Islet precursor cell (in vitro differentiated cells): ENCODE data around the gene NFYA.

ENCODE experiments used
- DNase-seq: peaks from one replicate; pipeline ENCODE4 v3.0.0-alpha.2; 2018

NFYA gene

DNA sequence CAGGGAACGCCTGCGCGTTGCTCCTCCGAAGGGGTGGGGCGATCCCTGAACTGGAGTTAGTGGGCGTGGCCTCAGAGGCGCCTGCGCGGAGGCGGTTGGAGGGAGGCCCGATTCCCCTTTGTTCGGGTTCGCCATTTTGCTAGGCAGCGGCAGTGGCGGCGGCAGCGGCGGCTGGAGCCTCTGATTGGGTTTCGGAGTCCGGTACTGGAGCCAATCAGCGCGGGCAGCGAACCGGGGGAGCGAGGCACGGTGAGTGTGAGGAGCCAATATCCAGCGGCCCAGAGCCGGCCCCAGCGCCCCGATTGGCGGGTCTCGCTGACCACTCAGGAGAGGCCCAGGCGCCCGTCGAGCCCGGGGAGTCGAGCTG, at the start of gene NFYA:
Gene NFYA (plus strand): TSS at position 139 of the 367 bp plus-strand sequence. CDS start 6,116 bp downstream, outside the sequence.
- DNase-seq = no peak

DNA sequence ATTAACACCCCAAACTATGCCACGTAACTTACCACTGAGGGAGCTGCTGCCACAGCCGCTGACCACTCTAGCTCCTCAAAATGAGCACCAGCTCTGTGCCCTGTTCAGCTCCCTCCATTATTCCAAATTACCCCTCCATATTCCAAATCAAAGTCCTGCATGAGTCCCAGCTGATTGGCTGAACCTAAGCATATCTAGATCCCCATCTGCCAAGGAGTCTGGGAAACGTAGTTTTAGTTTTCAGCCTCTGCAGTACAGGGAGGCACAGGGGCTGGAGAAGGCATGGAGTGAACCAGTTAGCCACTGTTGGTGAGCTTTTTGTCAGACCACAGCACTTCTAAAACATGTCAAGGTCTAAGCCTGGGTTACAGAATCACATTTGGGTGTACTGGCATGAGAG, 49.7 kb upstream of the NFYA start:
- no peak for DNase-seq

DNA sequence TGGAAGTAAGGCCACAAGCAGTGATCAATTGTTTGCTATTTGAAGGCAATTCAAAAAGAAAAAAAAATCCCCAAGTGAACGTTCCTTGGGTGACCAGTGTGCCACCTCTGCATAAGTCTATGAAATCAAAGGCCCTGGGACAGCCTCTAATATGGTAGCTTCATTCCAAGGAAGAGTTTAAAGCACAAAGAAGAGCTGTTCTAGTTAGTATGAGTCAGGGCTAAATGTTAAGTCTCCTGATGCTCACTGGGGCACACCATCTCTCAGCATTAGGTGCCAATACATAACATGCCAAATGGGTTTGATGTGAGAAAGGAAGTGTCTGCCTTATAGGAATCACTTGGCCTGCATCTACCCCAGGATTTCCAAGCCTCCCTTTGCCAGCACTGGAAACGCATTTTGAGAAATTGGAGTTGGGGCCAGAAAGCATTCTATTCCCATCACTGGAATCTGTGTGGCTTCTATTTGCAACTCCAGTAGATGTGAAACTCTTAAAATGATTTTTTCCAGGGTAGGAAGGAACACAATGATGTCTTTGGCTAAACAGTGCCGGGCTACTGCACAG, 46.7 kb upstream of the NFYA start:
- no peak for DNase-seq

DNA sequence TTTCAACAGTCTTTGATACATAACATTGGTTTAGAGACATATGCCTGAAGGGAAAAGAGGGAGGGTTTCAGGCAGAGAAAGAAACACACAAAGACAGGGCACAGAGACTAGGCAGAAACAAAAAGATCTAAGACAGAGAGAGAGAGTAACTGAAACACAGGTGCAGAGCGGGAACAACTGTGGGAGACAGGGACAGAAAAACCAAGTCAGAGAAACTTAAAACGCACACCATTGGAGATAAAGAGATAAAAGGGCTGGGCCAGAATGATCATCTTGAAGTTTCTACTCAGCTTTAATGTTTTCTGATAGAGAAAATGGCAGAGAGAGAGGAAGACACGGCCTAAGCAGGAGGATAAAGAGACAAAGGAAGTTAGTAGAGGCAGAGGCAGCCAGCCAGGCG, 45.5 kb upstream of the NFYA start:
- no peak for DNase-seq

DNA sequence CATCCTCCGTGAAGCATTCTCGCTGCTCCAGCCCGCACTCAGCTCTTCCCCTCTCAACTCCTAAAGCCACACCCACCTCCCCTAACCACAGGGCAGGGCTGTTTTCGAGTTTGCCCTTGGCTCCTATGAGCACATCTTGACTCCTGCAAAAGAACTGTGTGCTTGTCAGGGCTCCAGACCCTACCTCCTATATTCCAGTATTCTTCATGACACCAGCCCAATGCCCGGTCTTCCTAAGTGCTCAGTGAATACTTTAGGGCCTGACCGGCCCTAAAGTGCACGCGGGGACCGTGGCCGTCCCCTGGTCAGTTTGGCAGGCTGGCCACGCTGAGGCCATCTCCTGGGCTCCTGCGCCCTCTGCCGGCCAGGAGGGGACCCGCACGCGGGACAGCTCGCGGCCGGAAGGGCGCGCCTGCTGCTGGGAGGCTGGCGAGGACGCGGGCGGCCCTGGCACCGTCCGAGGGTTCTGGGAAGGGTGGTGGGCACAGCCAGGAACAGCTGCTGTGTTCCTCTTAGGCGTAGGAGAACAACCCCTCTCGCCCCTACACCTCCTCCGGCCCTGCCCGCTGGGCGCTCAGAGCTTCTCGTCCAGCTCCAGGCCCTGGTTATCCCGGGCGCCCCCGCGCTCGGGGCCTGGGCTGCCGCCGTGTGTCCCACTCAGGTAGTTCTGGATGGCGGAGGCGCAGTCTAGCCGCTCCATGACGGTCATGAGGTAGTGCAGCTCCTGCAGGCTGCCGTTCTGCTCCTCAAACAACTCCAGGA, 44.8 kb upstream of the NFYA start:
- DNase-seq = peak; percentile 93

DNA sequence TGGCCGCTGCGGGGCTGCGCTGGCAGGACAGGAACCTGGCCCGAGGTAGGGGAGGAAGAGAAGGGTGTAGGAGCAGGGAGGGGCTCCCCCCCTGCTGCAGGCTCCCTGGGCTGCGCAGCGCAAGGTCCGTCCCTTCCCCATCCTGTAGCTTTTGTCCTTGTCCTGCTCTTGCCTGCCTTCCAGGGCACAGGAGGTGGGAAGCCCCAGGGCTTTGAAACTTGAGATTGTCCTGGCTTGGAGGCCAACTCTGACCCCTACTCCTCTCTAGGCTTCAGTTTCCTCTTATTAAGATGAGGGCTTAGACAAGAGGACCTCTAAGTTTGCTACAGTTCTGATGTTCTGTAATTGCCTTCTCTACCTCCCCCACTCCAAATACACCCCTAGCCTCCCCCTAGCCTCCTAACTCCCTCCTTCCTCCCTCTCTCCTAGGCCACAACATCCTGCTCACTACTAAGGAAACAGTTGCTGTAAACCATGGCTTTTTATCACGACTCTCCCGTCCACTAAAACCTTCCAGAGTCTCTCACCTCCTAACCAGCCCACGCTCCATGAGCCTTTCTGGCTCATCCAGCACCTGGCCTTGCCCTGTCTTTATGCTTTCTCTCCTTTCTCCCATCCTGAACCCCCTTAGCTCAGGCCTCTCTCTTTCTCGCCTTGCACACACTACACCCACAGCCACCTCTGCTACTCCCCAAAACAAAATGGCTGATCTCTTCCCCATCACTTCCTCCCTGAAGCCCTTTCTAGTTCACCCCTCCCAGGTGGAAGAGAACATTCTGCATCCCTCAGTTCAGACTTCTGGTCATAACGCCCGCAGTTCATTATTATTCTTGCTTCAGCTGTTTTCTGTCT, 44.0 kb upstream of the NFYA start:
- no peak for DNase-seq

DNA sequence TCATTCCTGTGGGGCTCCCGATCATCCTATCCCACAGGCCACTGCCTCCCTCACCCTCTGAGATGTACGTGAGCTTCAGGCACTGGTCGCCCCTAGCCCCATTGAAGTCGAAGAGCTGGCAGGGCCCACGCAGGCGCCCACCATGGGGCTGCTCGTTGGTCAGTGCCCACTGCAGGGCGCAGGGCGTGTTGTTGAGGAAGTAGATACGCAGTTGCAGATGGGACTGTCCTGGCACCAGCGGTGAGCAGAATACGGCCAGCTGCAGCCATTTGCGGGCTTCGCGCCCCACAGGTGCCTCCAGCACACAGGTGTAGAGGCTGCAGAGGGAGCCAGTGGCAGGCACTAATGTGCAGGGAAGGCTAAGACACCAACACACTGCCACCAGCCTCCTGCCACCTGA, 39.9 kb upstream of the NFYA start:
- DNase-seq = no peak

DNA sequence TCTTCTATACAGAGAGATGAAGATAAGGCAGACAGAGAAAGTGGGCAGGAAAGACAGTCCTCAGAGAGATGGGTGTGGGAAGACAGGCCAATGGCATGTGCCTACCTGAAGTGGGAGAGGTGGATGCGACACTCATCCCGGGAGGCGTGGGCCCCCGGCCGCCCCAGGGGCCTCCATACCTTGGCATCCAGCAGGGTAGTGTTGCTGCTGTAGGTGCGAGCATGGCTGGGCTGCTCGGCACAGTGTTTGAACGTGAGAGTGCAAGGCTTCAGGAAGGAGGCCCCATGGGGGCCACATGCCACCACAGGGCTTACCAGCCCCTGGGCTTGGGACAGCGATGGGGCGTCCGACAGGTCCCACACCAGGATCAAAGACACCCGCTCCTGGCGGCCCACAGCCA, 39.0 kb upstream of the NFYA start:
- DNase-seq = no peak

DNA sequence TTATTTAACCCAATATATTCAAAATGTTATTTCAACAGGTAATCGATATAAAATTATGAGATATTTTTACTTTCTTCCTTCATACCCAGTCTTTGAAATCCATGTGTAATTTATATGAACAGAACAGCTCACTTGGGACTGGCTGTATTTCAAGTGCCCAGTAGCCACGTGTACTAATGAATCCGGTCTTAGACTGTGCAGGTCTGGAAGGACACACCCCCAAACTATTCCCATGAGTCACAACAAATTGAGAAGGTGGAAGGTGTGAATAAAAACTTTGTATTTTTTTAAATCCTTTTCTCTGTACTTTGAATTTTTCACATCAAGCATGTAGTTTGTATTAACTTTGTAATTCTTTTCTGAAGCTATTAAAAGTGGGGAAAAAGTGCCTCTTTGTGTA, 36.6 kb upstream of the NFYA start:
- DNase-seq = no peak

DNA sequence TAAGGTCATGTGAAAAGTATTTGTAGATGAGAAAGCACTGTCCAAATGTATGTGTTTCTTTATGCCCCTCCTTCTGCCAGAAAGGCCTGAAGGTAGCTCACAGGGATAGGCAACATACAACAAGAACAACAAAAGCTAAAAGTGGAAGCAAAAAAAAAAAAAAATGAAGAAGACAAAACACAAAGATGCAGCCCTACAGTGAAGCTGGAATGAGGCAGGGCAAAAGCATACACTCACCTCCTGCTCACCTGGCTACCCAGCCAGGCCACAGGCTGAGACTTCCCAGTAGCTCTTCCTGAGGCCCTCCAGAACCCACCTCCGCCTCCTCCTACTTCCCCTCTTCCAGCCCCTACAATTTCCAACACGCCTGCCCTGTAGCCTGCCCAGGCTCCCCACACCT, 36.2 kb upstream of the NFYA start:
- no peak for DNase-seq

DNA sequence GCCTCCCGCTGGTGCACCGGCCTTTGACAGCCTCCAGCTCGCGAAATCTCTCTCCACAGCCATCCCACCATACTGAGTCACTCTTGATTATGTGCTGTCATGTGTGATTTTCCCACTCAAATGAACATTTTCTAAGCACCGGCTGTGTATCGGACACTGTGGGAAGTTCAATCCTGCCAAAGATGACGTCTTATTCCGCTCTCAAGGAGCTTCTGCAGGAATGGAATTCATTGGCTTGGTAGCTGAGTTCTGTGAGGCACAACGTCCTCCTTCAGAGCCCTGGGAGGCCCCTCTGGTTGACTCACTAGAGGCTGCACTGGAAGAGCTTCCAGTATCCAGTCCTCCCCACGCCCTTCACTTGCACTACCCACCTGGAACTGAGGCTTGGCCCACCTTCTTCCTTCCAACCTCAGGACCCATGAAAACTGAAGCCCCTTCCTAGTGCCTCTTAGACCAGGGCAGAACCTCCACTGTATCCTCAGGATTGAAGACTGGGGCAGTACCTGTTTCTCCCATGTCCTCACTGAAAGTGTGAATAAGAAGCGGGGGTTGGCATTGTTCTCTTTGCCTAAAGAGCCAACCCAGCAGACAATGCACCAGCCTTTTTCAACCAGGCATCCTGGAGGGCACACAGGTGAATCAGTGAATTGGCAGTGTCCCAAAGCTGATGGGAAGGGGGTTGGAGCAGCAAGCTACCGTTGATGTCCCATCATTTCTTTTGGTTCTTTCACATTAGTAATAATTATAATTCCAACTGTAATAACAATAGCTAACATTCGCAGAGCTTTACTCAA, 35.5 kb upstream of the NFYA start:
- no peak for DNase-seq

DNA sequence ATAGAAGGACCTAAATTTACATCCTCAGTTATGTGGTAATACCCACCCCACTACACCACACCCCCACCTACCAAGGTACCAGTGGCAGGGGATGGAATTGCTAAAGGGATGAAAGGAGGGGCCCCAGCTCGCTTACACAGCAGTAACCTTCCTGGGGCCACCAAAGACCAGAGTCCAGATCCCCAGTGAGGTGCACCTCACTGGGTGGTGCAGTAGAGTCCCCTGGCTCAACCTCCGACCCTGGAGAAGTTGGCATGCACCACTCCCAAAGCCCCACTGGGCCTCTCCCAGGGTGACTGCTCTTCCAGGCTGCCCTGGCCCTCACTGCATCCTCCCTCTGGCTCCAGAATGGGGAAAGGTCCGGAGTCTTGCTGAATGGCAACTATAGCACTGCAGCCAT, 34.6 kb upstream of the NFYA start:
- DNase-seq = no peak

DNA sequence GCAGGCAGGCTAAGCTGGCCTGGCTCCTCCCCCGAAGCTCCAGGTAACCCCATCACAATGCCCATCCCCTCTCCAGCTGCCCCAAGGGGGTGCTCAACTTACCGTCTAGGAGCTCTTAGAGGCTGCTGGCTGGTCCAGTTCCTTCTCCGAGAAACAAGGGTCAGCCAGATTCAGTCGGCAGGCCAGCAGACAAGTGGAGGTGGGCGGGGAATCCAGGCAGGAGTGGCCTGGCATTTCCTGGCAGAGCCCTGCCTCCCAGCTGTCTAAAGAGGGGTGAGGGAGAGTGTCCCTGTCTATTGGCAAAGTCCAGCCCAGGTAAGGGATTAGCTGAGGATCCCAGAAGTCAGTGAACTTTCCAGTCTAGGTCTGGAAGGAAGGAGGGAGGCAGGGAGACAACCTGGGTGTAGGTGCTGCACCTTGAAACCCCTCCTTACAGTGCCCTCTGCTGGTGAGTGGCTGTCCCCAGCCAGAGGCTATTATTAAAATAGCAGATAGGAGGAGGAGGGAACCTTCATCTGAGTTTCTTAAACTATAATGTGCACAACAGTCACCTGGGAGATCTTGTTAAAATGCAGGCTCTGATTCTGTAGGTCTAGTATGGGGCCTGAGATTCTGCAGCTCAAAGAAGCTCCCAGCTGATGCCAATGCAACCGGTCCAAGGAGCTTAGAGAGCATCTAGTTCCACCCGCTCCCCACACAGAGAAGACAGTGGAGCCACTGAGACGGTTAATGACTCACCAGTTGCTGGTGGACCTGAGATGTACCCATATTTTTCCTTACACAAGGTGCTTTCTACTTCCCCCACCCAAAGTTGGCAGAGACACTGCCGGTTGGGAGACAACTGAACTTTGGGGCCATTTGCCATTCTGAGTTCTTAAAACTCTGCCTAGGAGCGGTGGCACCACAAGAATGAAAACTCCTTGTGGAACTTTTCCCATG, 33.4 kb upstream of the NFYA start, which contains the start of gene UNC5CL:
Gene UNC5CL (minus strand): TSS at position 162 of the 939 bp plus-strand sequence. CDS start 4,147 bp downstream, outside the sequence.
- peak; percentile 73 for DNase-seq

DNA sequence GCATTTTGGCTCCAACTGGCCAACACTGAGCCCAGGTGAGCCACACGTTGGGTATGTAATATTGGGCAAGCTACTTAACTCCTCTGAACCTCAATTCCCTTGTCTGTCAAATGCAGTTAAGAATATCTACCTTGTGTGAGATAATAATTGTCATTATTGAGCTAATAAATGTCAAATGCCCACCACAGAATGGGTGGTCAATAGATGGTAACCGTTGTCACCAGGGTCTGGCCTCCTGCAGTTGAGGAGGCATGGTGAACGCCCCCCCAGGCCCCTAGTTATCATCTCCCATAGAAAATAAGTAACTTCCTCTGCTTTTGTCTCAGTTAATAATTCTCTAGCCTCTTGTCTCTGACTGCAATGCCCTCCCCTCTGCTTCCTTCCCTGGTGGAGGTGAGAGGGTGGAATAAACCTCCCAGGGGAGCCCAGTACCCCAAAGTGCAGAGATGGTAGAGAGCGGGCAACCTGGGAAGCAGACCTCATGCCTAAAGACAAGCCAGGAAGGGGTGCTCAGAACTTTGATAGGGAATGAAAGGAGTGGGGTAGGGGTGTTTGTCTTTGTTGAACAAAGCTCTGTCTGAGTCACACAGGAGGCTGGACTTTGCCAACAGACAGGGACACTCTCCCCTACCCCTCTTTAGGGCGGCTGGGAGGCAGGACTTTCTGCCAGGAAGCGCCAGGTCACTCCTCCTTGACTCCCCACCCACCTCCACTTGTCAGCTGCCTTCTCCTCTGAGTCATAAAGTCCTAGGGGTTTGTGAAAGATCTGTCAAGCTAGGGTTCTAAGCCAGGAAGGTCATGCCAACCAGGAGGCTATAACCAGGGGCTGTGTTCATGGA, 32.5 kb upstream of the NFYA start:
- DNase-seq = peak; percentile 82

DNA sequence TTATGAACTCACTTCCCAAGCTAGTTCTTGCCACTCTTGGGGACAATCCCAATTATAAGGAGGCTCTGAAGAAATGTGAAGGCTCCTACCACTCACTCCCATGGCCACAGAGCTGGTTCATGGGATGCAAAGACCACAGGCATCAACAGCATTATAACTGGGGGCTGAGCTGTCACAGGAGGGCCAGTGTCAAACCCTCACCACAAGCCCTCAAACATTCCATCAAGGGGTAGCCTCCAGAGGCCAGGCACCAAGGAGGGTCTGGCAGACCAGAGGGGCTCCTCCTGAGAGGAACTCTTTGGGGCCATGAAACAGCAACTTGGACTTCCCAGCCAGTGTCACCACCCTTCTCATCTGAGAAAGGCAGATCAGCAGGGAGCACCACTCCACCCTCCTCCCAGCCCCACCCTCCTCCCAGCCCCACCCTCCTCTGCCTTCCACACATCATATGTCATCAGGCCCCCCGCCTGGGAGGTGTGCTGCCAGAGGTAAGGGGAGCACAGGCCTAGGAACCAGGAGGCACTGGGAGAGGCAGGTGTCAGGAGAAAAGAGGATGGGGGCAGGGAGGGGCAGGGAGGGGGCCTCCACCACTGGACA, 31.7 kb upstream of the NFYA start:
- no peak for DNase-seq

DNA sequence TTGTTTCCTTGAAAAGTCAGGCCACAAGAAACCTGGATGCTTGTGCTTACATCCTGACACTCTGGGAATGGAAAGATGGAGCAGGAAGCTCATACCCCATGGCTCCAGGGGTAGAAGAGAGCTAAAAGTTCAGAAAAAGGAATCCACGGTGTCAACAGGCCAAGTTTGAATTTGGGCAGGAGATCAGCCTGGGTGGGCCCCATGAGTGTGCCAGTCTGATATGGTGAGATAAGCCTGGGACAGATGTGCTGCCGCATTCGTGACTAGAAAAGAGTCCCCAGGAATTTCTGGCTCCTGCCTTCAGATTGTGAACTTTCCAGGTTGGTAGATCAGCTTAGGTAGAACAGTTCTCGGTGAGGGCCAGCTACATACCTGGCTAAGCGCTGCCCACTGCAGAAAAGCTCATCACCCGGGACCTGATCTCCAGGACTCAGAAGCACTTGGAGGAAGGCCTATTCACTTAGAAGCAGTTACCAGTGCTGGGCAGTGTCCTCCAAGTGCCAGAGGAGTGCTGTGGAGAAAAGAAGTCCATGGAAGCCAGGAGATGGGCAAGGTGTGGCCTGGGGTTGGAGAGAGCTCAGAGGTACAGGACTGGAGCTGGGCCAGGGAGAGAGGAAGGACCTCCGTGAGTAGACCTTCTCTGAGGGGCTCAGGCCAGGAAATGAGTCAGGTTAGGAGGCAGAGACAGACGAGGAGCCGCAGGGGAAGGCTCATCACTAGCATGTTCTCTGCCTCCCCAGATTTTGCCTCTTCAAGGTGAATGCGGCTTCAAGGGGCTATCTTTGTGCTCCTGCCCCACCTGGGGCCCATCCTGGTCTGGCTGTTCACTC, 30.3 kb upstream of the NFYA start, which contains the start of gene TSPO2:
Gene TSPO2 (plus strand): TSS at position 242 of the 830 bp plus-strand sequence. CDS start 519 bp downstream, at position 761.
- no peak for DNase-seq

DNA sequence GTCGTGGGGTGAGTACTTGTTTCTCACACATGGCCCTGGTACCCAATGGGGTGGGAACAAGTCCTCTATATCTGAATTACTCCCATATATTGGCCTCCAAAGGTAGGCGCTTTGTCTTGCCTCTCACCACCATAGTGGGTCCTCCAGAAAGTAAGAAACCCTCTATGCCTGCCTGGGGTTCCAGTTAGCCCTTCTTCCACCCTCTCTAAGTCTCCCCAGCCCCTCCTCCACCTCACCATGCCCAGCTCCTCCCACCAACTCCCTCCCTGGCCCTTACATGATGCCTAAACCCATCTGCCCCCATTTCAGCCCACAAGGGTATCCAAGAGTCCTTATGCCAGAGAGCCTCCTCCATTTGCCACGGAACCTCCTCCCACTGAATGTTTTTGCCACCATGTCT, 29.6 kb upstream of the NFYA start:
- no peak for DNase-seq

DNA sequence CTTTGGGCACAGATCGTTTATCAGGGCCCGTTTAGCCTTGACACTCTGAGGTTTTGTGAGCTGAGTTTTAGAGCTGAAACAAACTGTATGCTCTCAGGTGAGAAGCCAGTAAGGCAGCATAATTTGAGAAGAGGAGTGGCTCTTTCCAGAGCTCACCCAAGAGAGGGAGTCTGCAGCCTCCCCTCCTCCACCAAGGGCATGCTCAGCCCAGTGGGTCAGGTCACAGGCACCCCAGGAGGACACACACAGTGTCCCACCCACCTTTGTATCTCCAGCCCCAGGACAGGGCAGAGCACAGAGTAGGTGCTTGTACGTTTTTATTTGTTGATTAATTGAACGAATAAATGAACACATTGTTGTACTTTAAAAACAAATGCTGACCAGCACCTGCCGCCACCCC, 27.1 kb upstream of the NFYA start:
- no peak for DNase-seq

DNA sequence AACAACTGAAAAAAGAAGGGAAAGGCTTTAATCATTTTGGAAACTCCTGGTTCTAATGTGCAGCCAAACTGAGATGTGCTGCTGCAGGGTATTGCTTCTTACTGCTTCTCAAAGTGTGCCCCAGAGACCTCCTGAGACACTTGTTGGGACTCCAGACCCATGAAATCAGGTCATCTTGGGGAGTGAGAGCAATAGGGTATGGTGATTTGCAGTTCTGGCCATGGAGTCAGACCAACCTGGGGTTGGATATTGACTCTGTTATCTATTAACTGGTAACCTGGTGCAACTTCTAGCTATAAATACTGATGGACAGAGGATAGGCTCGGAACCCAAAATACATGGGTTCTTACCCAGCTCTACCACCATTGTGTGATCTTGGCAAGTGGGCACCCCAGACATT, 26.7 kb upstream of the NFYA start:
- no peak for DNase-seq
